Stimulated activated CD4-positive, alpha-beta T cell treated with anti-CD3 and anti-CD28 coated beads, Interleukin-4, amount 100 ng/mL, for 48 hours (primary cell): ENCODE measurements around the gene EFS.
"Not testable (repeated sequence)": the region's sequence is repeated elsewhere in the genome, so short reads cannot be mapped to it uniquely, and the experiment has no call there.

Experiments
- DNase-seq, 2 donors: peaks; one replicate each; pipeline ENCODE4 v3.0.0-alpha.2; 2020; ENCODE audit warnings: low read depth in 2 of 2

The EFS gene

GRCh38 chr14:23327947-23328744 is 36.8 kb downstream of the EFS start:
- peak; percentile 34 to 57 for DNase-seq

- DNase-seq = no peak
Measured at GRCh38 chr14:23326491-23327332, 38.3 kb downstream of the EFS start.

- DNase-seq = not testable (repeated sequence)
Measured at GRCh38 chr14:23325746-23326145, 39.2 kb downstream of the EFS start.

GRCh38 chr14:23324993-23325392 is 40.0 kb downstream of the EFS start:
- DNase-seq = no peak

GRCh38 chr14:23324455-23324846 is 40.5 kb downstream of the EFS start:
- DNase-seq = no peak

- no peak for DNase-seq
Measured at GRCh38 chr14:23323838-23324454, 41.0 kb downstream of the EFS start.

- no peak for DNase-seq
Measured at GRCh38 chr14:23322568-23323517, 42.1 kb downstream of the EFS start.

- DNase-seq = peak; percentile 59 to 60
Measured at GRCh38 chr14:23321572-23322547, 43.1 kb downstream of the EFS start.

GRCh38 chr14:23320584-23321571 is 44.1 kb downstream of the EFS start, which contains the start of gene PABPN1:
TSS of gene PABPN1 (plus strand) at chr14:23321457. CDS start at chr14:23321470, 13 bp downstream.
- DNase-seq = peak; percentile 88 to 96

GRCh38 chr14:23319746-23320583 is 45.0 kb downstream of the EFS start:
- no peak for DNase-seq

- DNase-seq = no peak
Measured at GRCh38 chr14:23316300-23316699, 48.7 kb downstream of the EFS start.

- DNase-seq = no peak
Measured at GRCh38 chr14:23310546-23310945, 54.4 kb downstream of the EFS start.

GRCh38 chr14:23308721-23309445 is 56.1 kb downstream of the EFS start:
- DNase-seq = no peak

GRCh38 chr14:23307687-23308644 is 57.0 kb downstream of the EFS start:
- DNase-seq = no peak

GRCh38 chr14:23307146-23307530 is 57.8 kb downstream of the EFS start:
- DNase-seq = no peak
